GM12873 (cell line): ENCODE measurements around the gene BCL2L11.

Experiments
- TF ChIP-seq, protein P1 (sequence below): IDR thresholded peaks from 2 replicates; pipeline ENCODE4 v1.5.1; 2012; ENCODE audit warnings: low read depth, mild to moderate bottlenecking, moderate library complexity, low read length, control low read depth; ENCODE audit not compliant: insufficient read depth; ENCODE audit errors: missing control alignments

Gene BCL2L11

DNA sequence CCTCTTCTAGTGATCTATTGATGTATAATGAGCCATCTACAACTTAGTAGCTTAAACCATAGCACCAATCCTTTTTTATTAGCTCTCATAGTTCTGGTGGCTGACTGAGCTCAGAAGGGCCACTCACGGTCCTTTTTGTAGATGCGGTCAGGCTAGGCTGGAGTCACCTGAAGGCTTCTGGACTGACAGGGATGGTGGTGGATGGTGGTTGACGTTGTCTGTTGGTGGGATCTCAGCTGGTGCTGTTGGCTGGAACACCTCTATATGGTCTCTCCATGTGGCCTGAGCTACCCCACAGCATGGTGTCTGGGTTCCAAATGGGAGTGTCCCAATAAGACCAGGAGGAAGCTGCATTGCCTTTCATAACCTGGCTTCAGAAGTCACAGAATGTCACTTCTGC lies 68.0 kb downstream of the BCL2L11 start:
- TF ChIP-seq, protein P1, sequence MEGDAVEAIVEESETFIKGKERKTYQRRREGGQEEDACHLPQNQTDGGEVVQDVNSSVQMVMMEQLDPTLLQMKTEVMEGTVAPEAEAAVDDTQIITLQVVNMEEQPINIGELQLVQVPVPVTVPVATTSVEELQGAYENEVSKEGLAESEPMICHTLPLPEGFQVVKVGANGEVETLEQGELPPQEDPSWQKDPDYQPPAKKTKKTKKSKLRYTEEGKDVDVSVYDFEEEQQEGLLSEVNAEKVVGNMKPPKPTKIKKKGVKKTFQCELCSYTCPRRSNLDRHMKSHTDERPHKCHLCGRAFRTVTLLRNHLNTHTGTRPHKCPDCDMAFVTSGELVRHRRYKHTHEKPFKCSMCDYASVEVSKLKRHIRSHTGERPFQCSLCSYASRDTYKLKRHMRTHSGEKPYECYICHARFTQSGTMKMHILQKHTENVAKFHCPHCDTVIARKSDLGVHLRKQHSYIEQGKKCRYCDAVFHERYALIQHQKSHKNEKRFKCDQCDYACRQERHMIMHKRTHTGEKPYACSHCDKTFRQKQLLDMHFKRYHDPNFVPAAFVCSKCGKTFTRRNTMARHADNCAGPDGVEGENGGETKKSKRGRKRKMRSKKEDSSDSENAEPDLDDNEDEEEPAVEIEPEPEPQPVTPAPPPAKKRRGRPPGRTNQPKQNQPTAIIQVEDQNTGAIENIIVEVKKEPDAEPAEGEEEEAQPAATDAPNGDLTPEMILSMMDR = no peak

DNA sequence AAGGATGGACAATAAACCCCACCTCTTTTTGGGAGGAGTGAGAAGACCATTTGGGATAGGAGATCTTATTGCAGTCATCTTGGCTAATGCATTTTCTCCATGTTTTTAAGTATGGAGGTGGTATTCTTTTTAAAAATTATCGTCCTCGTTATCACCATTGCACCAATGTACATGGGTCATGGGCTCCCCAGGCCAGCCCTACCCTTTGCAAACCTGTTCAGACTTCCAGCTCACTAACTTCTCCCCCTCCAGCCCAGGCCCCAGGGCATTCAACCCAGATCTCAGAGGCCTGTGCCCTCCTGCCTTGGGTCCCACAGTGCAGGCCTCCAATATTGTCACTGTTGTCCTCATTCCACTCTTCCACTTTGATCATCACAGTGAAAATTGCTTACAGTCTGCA lies 68.4 kb downstream of the BCL2L11 start:
- TF ChIP-seq, protein P1 = no peak

DNA sequence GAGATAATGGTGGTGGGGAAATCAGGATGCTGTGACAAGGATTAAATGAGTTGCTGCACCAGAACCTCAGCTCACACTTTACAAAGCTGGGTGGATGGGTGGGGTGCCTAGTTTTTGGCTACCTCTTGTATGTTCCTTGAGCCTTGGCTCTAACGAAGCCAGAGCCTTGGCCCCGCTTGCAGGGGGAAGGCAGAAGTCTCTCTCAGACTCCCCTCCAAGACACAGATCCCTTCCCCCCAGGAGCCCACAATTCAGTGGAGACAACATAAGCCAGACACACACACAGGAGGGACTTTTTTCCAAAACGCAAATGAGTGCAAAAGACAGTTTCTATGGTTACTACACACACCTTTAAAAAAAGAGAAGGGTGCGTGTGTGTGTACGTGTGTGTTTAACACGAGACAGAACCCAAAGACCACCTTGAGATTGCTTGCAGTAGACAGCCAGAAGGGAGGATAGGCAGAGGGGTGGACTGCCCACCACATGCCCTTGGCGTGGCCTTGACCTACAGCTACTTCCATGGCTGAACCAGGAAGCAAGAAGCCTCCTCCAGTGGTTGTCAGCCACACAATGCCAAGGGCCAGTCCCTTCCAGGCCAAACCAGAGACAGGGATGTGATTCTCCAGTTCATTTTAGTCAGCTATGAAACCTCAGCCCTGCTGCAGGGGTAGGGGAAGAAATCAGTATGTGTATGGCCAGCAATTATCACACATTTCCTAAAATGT lies 70.3 kb downstream of the BCL2L11 start:
- TF ChIP-seq, protein P1 = no peak

DNA sequence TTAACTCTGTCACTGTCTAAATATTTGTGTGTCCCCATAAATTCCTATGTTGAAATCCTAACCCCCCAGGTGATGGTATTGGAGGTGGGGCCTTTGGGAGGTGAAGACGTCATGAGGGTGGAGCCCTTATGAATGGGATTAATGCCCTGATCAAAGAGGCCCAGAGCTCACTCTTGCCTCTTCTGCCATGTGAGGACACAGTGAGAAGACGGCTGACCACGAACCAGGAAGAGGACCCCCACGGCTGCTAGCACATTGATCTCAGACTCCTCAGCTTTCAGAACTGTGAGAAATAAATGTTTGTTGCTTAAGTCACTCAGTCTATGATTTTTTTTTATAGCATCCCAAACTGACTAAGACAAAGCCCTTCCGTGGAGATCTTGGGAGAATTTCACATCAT lies 71.2 kb downstream of the BCL2L11 start:
- TF ChIP-seq, protein P1 = no peak

DNA sequence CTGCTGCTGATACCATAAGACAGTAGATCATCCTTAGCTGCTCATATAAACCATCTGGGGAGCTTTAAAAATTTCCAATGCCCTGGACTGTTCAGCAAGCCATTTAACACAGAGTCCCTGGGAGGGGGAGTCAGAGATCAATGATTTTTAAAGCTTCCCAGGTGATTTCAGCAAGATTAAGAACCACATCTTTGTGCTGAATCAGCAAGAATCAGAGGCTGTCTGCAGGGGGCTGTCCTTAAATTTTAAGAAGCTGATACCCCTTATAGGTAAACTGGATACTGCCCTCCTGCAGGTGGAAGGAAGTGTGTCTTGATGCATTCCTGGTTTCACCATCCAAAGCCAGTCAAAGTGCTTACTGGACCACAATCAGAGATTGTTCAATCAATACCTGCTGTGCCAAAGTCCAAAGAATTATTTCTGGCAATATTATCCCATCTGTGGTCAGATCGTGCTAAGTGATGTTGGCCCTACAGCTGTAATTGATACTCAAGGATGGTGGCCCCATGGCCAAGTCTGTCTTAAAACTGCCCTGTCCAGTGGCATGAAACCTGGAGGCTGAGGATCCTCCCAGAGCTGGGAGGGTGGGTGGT lies 72.2 kb downstream of the BCL2L11 start:
- TF ChIP-seq, protein P1 = no peak

DNA sequence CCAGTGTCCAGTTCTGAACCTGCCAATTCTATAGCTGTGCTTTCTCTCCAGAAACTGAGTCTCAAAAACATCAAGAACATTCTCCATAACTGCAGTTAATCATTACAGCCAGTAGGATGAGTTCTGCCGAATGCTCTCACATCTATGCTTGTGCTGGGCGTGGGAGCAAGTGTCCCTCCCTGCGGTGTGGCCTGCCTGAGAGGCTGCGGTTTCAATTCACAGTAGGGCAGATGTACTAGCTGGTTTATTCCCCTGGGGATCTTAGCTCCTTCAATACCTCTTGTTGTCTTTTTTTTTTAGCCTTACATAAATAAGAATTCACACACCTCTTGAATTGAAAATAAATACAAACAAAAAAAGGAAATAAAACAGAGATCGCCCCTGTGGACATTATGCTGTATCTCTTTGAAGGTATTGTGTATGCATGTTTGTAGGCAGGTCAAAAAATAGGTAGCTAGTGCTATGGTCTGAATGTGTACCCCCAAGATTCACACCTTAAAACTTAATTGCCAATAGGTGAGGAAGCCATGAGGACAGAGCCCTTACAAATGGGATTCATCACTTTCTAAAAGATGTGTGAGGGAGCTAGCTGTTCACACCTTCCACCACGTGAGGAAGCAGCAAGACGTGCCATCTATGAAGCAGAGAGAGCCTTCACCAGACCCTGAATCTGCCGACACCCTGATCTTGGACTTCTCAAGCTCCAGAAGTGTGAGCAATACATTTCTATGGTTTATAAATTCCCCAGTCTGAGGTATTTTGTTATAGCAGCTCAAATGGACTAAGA lies 74.3 kb downstream of the BCL2L11 start:
- TF ChIP-seq, protein P1 = peak; percentile 36

DNA sequence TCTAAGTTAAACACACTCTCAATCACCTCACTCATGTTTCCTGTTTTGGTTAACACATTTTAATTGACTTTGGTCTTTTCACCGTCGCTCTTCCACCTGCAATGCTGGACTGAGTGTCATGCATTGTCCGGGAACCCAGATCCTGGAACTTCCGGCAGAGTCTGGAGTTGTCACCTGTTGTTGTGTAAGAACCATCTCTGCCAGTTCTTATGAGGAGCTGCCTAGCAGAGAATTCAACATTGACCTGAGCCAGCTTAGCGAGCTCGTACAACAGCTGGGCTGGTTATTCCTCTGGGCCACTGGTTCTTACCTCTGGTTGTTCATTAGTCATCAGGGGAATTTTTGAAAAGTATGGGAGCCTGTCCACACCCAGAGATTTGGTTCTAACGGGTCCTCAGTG lies 75.7 kb downstream of the BCL2L11 start:
- TF ChIP-seq, protein P1 = no peak
